Fibroblast of skin of right quadriceps (primary cell): ENCODE results near the gene ZNF639.
A peak's percentile ranks its signal among the peaks of the same experiment; 100 is the strongest.
"Not testable (repeated sequence)": the region's sequence is repeated elsewhere in the genome, so short reads cannot be mapped to it uniquely, and the experiment has no call there.

ENCODE experiments used
- DNase-seq: peaks from one replicate; pipeline ENCODE4 v3.0.0-alpha.2; 2013

ZNF639 gene

GRCh38 chr3:179322286-179323196 is at the start of gene ZNF639:
Gene ZNF639 (plus strand): TSS chr3:179323031. CDS start chr3:179328294, 5,263 bp downstream.
- peak; percentile 90 for DNase-seq

GRCh38 chr3:179274434-179274833 is 48.4 kb upstream of the ZNF639 start:
- not testable (repeated sequence) for DNase-seq

GRCh38 chr3:179276001-179276400 is 46.8 kb upstream of the ZNF639 start:
- no peak for DNase-seq

GRCh38 chr3:179276743-179277142 is 46.1 kb upstream of the ZNF639 start:
- DNase-seq, result no peak

- DNase-seq, result no peak
Observed at GRCh38 chr3:179278151-179278550, 44.7 kb upstream of the ZNF639 start.

- peak; percentile 13 for DNase-seq
Observed at GRCh38 chr3:179278932-179279693, 43.7 kb upstream of the ZNF639 start.

- no peak for DNase-seq
Observed at GRCh38 chr3:179279837-179280236, 43.0 kb upstream of the ZNF639 start.

- DNase-seq, result no peak
Observed at GRCh38 chr3:179281825-179282224, 41.0 kb upstream of the ZNF639 start.

GRCh38 chr3:179286331-179286730 is 36.5 kb upstream of the ZNF639 start:
- DNase-seq, result no peak

- no peak for DNase-seq
Observed at GRCh38 chr3:179288845-179289244, 34.0 kb upstream of the ZNF639 start.

- no peak for DNase-seq
Observed at GRCh38 chr3:179289295-179289694, 33.5 kb upstream of the ZNF639 start.

- DNase-seq, result peak; percentile 20
Observed at GRCh38 chr3:179292450-179292849, 30.4 kb upstream of the ZNF639 start.

- no peak for DNase-seq
Observed at GRCh38 chr3:179297971-179298725, 24.7 kb upstream of the ZNF639 start.

- no peak for DNase-seq
Observed at GRCh38 chr3:179299316-179299715, 23.5 kb upstream of the ZNF639 start.

GRCh38 chr3:179299999-179300613 is 22.7 kb upstream of the ZNF639 start:
- no peak for DNase-seq

GRCh38 chr3:179301645-179302044 is 21.2 kb upstream of the ZNF639 start:
- no peak for DNase-seq

GRCh38 chr3:179302111-179302510 is 20.7 kb upstream of the ZNF639 start:
- DNase-seq, result no peak

- no peak for DNase-seq
Observed at GRCh38 chr3:179304605-179305004, 18.2 kb upstream of the ZNF639 start.

GRCh38 chr3:179307362-179307761 is 15.5 kb upstream of the ZNF639 start:
- DNase-seq, result not testable (repeated sequence)

GRCh38 chr3:179308001-179308400 is 14.8 kb upstream of the ZNF639 start:
- no peak for DNase-seq

- DNase-seq, result no peak
Observed at GRCh38 chr3:179309225-179310078, 13.4 kb upstream of the ZNF639 start.

GRCh38 chr3:179318876-179319275 is 4.0 kb upstream of the ZNF639 start:
- DNase-seq, result no peak
